ENCODE results near the gene BRAF. TPM values are rescaled to one million over a fixed set of nuclear protein-coding genes. Genes with fewer than 3 reads are reported as not detected.
"Not testable (repeated sequence)": the region's sequence is repeated elsewhere in the genome, so short reads cannot be mapped to it uniquely, and the experiment has no call there.

BRAF gene
- total and polyA plus RNA-seq, 4 donors: 4.1 to 55.5 (median 29.9) TPM

- 90 to 91% methylated on average over 2 of the region's 2 CpGs for WGBS, 2 donors
- peaks cover 0 to 10% of the 10 kb centered on the region in 2 donors for H3K4me1 ChIP-seq (ENCODE audit: control insufficient read depth in 1 of 2, insufficient read depth in 2 of 2, low read length in 2 of 2)
- H3K36me3 ChIP-seq (ENCODE audit: control insufficient read depth in 1 of 2, insufficient read depth in 2 of 2, low read length in 1 of 2): no peaks in the 10 kb centered on the region
- ATAC-seq (ENCODE audit: low FRiP score) (no peak), DNase-seq (no peak)
- no peak overlapping the region for H3K4me3 ChIP-seq (ENCODE audit: low read length in 2 of 2)
- H3K27ac ChIP-seq (ENCODE audit: low read depth in 1 of 2, low read length in 2 of 2): no peak overlapping the region
- H3K9me3 ChIP-seq (ENCODE audit: control insufficient read depth, low read length): no peaks in the 10 kb centered on the region
- intact Hi-C loops (cut with DNase I): no loop called here
- H3K27me3 ChIP-seq (ENCODE audit: control insufficient read depth in 1 of 2, insufficient read depth in 2 of 2, low read length in 1 of 2): no peaks in the 10 kb centered on the region
These were observed 61.5 kb downstream of the BRAF start for GRCh38 chr7:140863184-140863583.

- intact Hi-C loops (cut with DNase I): no loop called here
- Histone ChIP-seq H3K9me3 (ENCODE audit: control insufficient read depth, low read length) (no peaks in the 10 kb centered on the region), H3K27me3 (ENCODE audit: control insufficient read depth in 1 of 2, insufficient read depth in 2 of 2, low read length in 1 of 2) (no peaks in the 10 kb centered on the region), H3K4me1 (ENCODE audit: control insufficient read depth in 1 of 2, insufficient read depth in 2 of 2, low read length in 2 of 2) (peaks cover 2 to 5% of the 10 kb centered on the region in 2 donors), H3K27ac (ENCODE audit: low read depth in 1 of 2, low read length in 2 of 2) (no peak overlapping the region), H3K4me3 (ENCODE audit: low read length in 2 of 2) (no peak overlapping the region), H3K36me3 (ENCODE audit: control insufficient read depth in 1 of 2, insufficient read depth in 2 of 2, low read length in 1 of 2) (no peaks in the 10 kb centered on the region)
- WGBS, 2 donors: 49 to 56% methylated on average over 2 of the region's 2 CpGs
- ATAC-seq (ENCODE audit: low FRiP score) (no peak), DNase-seq (no peak)
These were observed 67.7 kb downstream of the BRAF start for GRCh38 chr7:140857048-140857447.

GRCh38 chr7:140841166-140841715, 83.5 kb downstream of the BRAF start:
- 2% methylated on average over 1 of the region's 1 CpG for WGBS, 2 donors
- DNase-seq (no peak), ATAC-seq (ENCODE audit: low FRiP score) (no peak)
- intact Hi-C loops (cut with DNase I): no loop called here
- no peak overlapping the region for H3K4me3 ChIP-seq (ENCODE audit: low read length in 2 of 2)
- no peaks in the 10 kb centered on the region for H3K9me3 ChIP-seq (ENCODE audit: control insufficient read depth, low read length)
- H3K4me1 ChIP-seq (ENCODE audit: control insufficient read depth in 1 of 2, insufficient read depth in 2 of 2, low read length in 2 of 2): no peaks in the 10 kb centered on the region
- H3K27me3 ChIP-seq (ENCODE audit: control insufficient read depth in 1 of 2, insufficient read depth in 2 of 2, low read length in 1 of 2): no peaks in the 10 kb centered on the region
- H3K27ac ChIP-seq (ENCODE audit: low read depth in 1 of 2, low read length in 2 of 2): no peak overlapping the region
- no peaks in the 10 kb centered on the region for H3K36me3 ChIP-seq (ENCODE audit: control insufficient read depth in 1 of 2, insufficient read depth in 2 of 2, low read length in 1 of 2)

- intact Hi-C loops (cut with DNase I): no loop called here
- Histone ChIP-seq H3K4me3 (ENCODE audit: low read length in 2 of 2) (no peak overlapping the region), H3K27ac (ENCODE audit: low read depth in 1 of 2, low read length in 2 of 2) (no peak overlapping the region), H3K9me3 (ENCODE audit: control insufficient read depth, low read length) (no peaks in the 10 kb centered on the region), H3K4me1 (ENCODE audit: control insufficient read depth in 1 of 2, insufficient read depth in 2 of 2, low read length in 2 of 2) (peaks cover 0 to 7% of the 10 kb centered on the region in 2 donors), H3K27me3 (ENCODE audit: control insufficient read depth in 1 of 2, insufficient read depth in 2 of 2, low read length in 1 of 2) (no peaks in the 10 kb centered on the region), H3K36me3 (ENCODE audit: control insufficient read depth in 1 of 2, insufficient read depth in 2 of 2, low read length in 1 of 2) (peaks cover 0 to 2% of the 10 kb centered on the region in 2 donors)
- 67 to 74% methylated on average over 4 of the region's 4 CpGs for WGBS, 2 donors
- no peak for ATAC-seq (ENCODE audit: low FRiP score)
- DNase-seq: no peak
These were observed 93.0 kb downstream of the BRAF start for GRCh38 chr7:140831724-140832123.

GRCh38 chr7:140829720-140830119, 95.0 kb downstream of the BRAF start:
- Histone ChIP-seq H3K4me1 (ENCODE audit: control insufficient read depth in 1 of 2, insufficient read depth in 2 of 2, low read length in 2 of 2) (peaks cover 0 to 7% of the 10 kb centered on the region in 2 donors), H3K27me3 (ENCODE audit: control insufficient read depth in 1 of 2, insufficient read depth in 2 of 2, low read length in 1 of 2) (no peaks in the 10 kb centered on the region), H3K9me3 (ENCODE audit: control insufficient read depth, low read length) (no peaks in the 10 kb centered on the region), H3K27ac (ENCODE audit: low read depth in 1 of 2, low read length in 2 of 2) (no peak overlapping the region), H3K4me3 (ENCODE audit: low read length in 2 of 2) (no peak overlapping the region), H3K36me3 (ENCODE audit: control insufficient read depth in 1 of 2, insufficient read depth in 2 of 2, low read length in 1 of 2) (peaks cover 0 to 2% of the 10 kb centered on the region in 2 donors)
- 92 to 100% methylated on average over 1 of the region's 1 CpG for WGBS, 2 donors
- ATAC-seq (ENCODE audit: low FRiP score) (no peak), DNase-seq (no peak)
- intact Hi-C loops (cut with DNase I): no loop called here

DNA sequence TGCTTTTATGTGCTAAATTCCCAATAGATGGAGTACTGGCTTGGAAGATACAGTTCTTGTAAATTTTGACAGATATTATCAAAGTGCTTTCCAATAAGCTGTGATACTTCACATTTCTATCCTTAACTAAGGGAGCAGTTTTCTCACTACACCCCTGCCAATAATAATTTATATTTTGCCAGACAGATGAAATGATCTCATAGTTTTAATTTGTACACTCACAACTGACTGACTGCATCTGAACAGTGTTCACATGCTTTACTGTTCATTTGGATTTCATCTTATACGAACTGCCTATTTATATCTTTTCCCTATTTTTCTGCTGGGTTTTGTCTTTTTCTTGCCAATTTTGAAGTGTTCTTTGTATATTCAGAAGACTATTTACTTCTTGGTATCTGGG, 96.0 kb downstream of the BRAF start:
- intact Hi-C loops (cut with DNase I): no loop called here
- no peak overlapping the region for H3K4me3 ChIP-seq (ENCODE audit: low read length in 2 of 2)
- 0 to 16% methylated on average over 1 of the region's 1 CpG for WGBS, 2 donors
- H3K36me3 ChIP-seq (ENCODE audit: control insufficient read depth in 1 of 2, insufficient read depth in 2 of 2, low read length in 1 of 2): no peaks in the 10 kb centered on the region
- ATAC-seq (ENCODE audit: low FRiP score): no peak
- H3K27ac ChIP-seq (ENCODE audit: low read depth in 1 of 2, low read length in 2 of 2): no peak overlapping the region
- no peak for DNase-seq
- no peaks in the 10 kb centered on the region for H3K27me3 ChIP-seq (ENCODE audit: control insufficient read depth in 1 of 2, insufficient read depth in 2 of 2, low read length in 1 of 2)
- no peaks in the 10 kb centered on the region for H3K9me3 ChIP-seq (ENCODE audit: control insufficient read depth, low read length)
- H3K4me1 ChIP-seq (ENCODE audit: control insufficient read depth in 1 of 2, insufficient read depth in 2 of 2, low read length in 2 of 2): peaks cover 0 to 7% of the 10 kb centered on the region in 2 donors

- intact Hi-C loops (cut with DNase I); H3K9me3 ChIP-seq (ENCODE audit: control insufficient read depth, low read length); DNase-seq; H3K27ac ChIP-seq (ENCODE audit: low read depth in 1 of 2, low read length in 2 of 2); H3K4me1 ChIP-seq (ENCODE audit: control insufficient read depth in 1 of 2, insufficient read depth in 2 of 2, low read length in 2 of 2); H3K4me3 ChIP-seq (ENCODE audit: low read length in 2 of 2); H3K27me3 ChIP-seq (ENCODE audit: control insufficient read depth in 1 of 2, insufficient read depth in 2 of 2, low read length in 1 of 2); H3K36me3 ChIP-seq (ENCODE audit: control insufficient read depth in 1 of 2, insufficient read depth in 2 of 2, low read length in 1 of 2); ATAC-seq (ENCODE audit: low FRiP score): not testable (repeated sequence)
These were observed 107.3 kb downstream of the BRAF start for GRCh38 chr7:140817383-140817782.

- no peaks in the 10 kb centered on the region for H3K9me3 ChIP-seq (ENCODE audit: control insufficient read depth, low read length)
- H3K27me3 ChIP-seq (ENCODE audit: control insufficient read depth in 1 of 2, insufficient read depth in 2 of 2, low read length in 1 of 2): no peaks in the 10 kb centered on the region
- DNase-seq: peak in 1 of 2 donors; percentile 53
- H3K36me3 ChIP-seq (ENCODE audit: control insufficient read depth in 1 of 2, insufficient read depth in 2 of 2, low read length in 1 of 2): no peaks in the 10 kb centered on the region
- peak; percentile 85 for ATAC-seq (ENCODE audit: low FRiP score)
- intact Hi-C loops (cut with DNase I): loop anchor here (2.0 to 5.0 kb wide), 4 partner anchors 116 to 721 kb away; no protein-coding TSS in a partner anchor
- WGBS, 2 donors: 23 to 26% methylated on average over 5 of the region's 5 CpGs
- H3K4me3 ChIP-seq (ENCODE audit: low read length in 2 of 2): no peak overlapping the region
- H3K4me1 ChIP-seq (ENCODE audit: control insufficient read depth in 1 of 2, insufficient read depth in 2 of 2, low read length in 2 of 2): no peaks in the 10 kb centered on the region
- no peak overlapping the region for H3K27ac ChIP-seq (ENCODE audit: low read depth in 1 of 2, low read length in 2 of 2)
These were observed 113.7 kb downstream of the BRAF start for GRCh38 chr7:140810830-140811556.

- 95 to 99% methylated on average over 9 of the region's 9 CpGs for WGBS, 2 donors
- intact Hi-C loops (cut with DNase I): loop anchor here (2.0 to 5.0 kb wide), 4 partner anchors 117 to 722 kb away; no protein-coding TSS in a partner anchor
- no peak for ATAC-seq (ENCODE audit: low FRiP score)
These were observed 114.3 kb downstream of the BRAF start for GRCh38 chr7:140810385-140810784.

More at GRCh38 chr7:140810385-140810784, 114.3 kb downstream of the BRAF start:
- no peaks in the 10 kb centered on the region for H3K36me3 ChIP-seq (ENCODE audit: control insufficient read depth in 1 of 2, insufficient read depth in 2 of 2, low read length in 1 of 2)
- no peaks in the 10 kb centered on the region for H3K27me3 ChIP-seq (ENCODE audit: control insufficient read depth in 1 of 2, insufficient read depth in 2 of 2, low read length in 1 of 2)
- no peak for DNase-seq
- no peaks in the 10 kb centered on the region for H3K4me1 ChIP-seq (ENCODE audit: control insufficient read depth in 1 of 2, insufficient read depth in 2 of 2, low read length in 2 of 2)
- H3K4me3 ChIP-seq (ENCODE audit: low read length in 2 of 2): no peak overlapping the region
- H3K9me3 ChIP-seq (ENCODE audit: control insufficient read depth, low read length): no peaks in the 10 kb centered on the region
- no peak overlapping the region for H3K27ac ChIP-seq (ENCODE audit: low read depth in 1 of 2, low read length in 2 of 2)

Data from aorta (tissue), 5 donors.